ENCODE results near the gene KLHDC3. TPM values are rescaled to one million over a fixed set of nuclear protein-coding genes. Genes with fewer than 3 reads are reported as not detected.

The KLHDC3 gene
- total and polyA plus RNA-seq, 2 of the 13 experiments (the other 11 are each of a cell fraction or from before 2014, with no cell fraction given) = 78.3 to 91.5 TPM

- TF ChIP-seq CSRNP1 (CRISPR knock-in tag; IDR thresholded peaks at IDR 0.05) (no peak), HIC2 (CRISPR knock-in tag; IDR thresholded peaks at IDR 0.05; ENCODE audit: low read depth) (0 out of 2 replicates have a peak, but pooled peaks have one; percentile 17), HHEX (CRISPR knock-in tag; IDR thresholded peaks at IDR 0.05) (peak; percentile 40; the same call in 1 of the 2 replicates), PHF5A (CRISPR knock-in tag; IDR thresholded peaks at IDR 0.05; ENCODE audit: low read depth, unreplicated experiment) (peak; percentile 72), ZNF704 (CRISPR knock-in tag; IDR thresholded peaks at IDR 0.05; ENCODE audit: borderline replicate concordance) (0 out of 2 replicates have a peak, but pooled peaks have one; percentile 60), NFYB (CRISPR knock-in tag; IDR thresholded peaks at IDR 0.05) (peak; percentile 53), SAFB2 (CRISPR knock-in tag; IDR thresholded peaks at IDR 0.05; ENCODE audit: borderline replicate concordance, low read depth) (peak; percentile 55; the same call in 1 of the 2 replicates), RBM22 (optimal IDR thresholded peaks at IDR 0.05; ENCODE audit: low read length) (no peak), PAF1 (CRISPR knock-in tag; IDR thresholded peaks at IDR 0.05) (no peak), BCL3 (CRISPR knock-in tag; IDR thresholded peaks at IDR 0.05) (no peak), GMEB2 (CRISPR knock-in tag; IDR thresholded peaks at IDR 0.05; ENCODE audit: low read depth) (peak; percentile 86), HNRNPL (IDR thresholded peaks at IDR 0.05; ENCODE audit: low read depth, low read length) (0 out of 2 replicates have a peak, but pooled peaks have one; percentile 73), ZNF552 (CRISPR knock-in tag; IDR thresholded peaks at IDR 0.05; ENCODE audit: borderline replicate concordance) (no peak), ZBTB4 (CRISPR knock-in tag; IDR thresholded peaks at IDR 0.05; ENCODE audit: borderline replicate concordance) (no peak), ZNF703 (CRISPR knock-in tag; IDR thresholded peaks at IDR 0.05; ENCODE audit: borderline replicate concordance) (no peak), MED8 (CRISPR knock-in tag; IDR thresholded peaks at IDR 0.05; ENCODE audit: insufficient replicate concordance) (no peak), CEBPB (IDR thresholded peaks at IDR 0.05; ENCODE audit: borderline replicate concordance, low read depth, low read length) (no peak), STAG1 (CRISPR knock-in tag; IDR thresholded peaks at IDR 0.05) (no peak)
Measured at GRCh38 chr6:43013843-43014433, at the start of gene KLHDC3, which contains the start of gene MEA1 (continued).
